B cell (primary cell): Measurements from ENCODE around the gene PORCN. TPM values are rescaled to one million over a fixed set of nuclear protein-coding genes. Genes with fewer than 3 reads are reported as not detected.

Source experiments
- ATAC-seq: fragments of 200-7000 bp; cut with Tn5 transposase; one replicate; pipeline ENCODE4 v1.10.0; 2021; ENCODE audit warnings: low read depth, mild to moderate bottlenecking, moderate number of reproducible peaks, moderate library complexity
- CTCF ChIA-PET: fragments of 350-600 bp; sonication (Branson Sonifier 250); formaldehyde crosslinking; loops from one replicate; lab custom pipeline; 2021; ENCODE audit warnings: antibody characterized with exemption, inconsistent platforms; lab: Charles Lee
- POLR2A ChIA-PET: fragments of 350-600 bp; sonication (Branson Sonifier 250); formaldehyde crosslinking; loops from one replicate; lab custom pipeline; 2021; ENCODE audit warnings: antibody characterized with exemption; lab: Charles Lee
- DNase-seq: peaks from one replicate; pipeline ENCODE4 v3.0.0; 2013
- H2AFZ ChIP-seq: 2 replicates; pipeline ENCODE4 v1.6.1; 2012; ENCODE audit warnings: mild to moderate bottlenecking, low read depth, low read length; ENCODE audit not compliant: insufficient read depth, poor library complexity, severe bottlenecking
- H3K27ac ChIP-seq, 2 donors: 1 replicate in 1 of 2; 2 replicates in 1 of 2; pipeline ENCODE4 v1.5.1; 2012 to 2013; ENCODE audit warnings: low read length in 2 of 2, mild to moderate bottlenecking in 2 of 2, moderate library complexity in 1 of 2
- H3K27me3 ChIP-seq, 4 experiments: fragments of 200-600 bp in 1 of 4; sonication (generic) in 1 of 4; replicated peaks in 1 of 4; 1 replicate in 2 of 4; 2 replicates in 2 of 4; pipeline versions ENCODE4 v1.6.1 to v1.7.0; 2013 to 2016; ENCODE audit warnings: low read length in 3 of 4, mild to moderate bottlenecking in 2 of 4, mixed read lengths in 1 of 4, moderate library complexity in 1 of 4; ENCODE audit not compliant: insufficient read depth in 4 of 4, control insufficient read depth in 3 of 4; ENCODE audit errors: control extremely low read depth in 1 of 4
- H3K36me3 ChIP-seq, 2 experiments: replicated peaks in 1 of 2; 1 replicate in 1 of 2; 2 replicates in 1 of 2; pipeline versions ENCODE4 v1.6.1 to v1.7.1; 2013; ENCODE audit warnings: low read length in 1 of 2; ENCODE audit not compliant: insufficient read depth in 2 of 2, control insufficient read depth in 1 of 2; ENCODE audit errors: control extremely low read depth in 1 of 2, extremely low read depth in 1 of 2
- H3K4me1 ChIP-seq, 2 donors: fragments of 200-600 bp in 1 of 2; sonication (generic) in 1 of 2; 1 replicate in 1 of 2; 2 replicates in 1 of 2; pipeline versions ENCODE4 v1.5.1 to v1.6.1; 2013 to 2017; ENCODE audit warnings: low read length in 2 of 2; ENCODE audit not compliant: control insufficient read depth in 2 of 2, insufficient read depth in 2 of 2
- H3K4me2 ChIP-seq: replicated peaks from 2 replicates; pipeline ENCODE3; 2012; ENCODE audit warnings: mild to moderate bottlenecking, low read depth, low read length; ENCODE audit not compliant: poor library complexity, severe bottlenecking
- H3K4me3 ChIP-seq, 5 experiments: fragments of 200-600 bp in 1 of 5; sonication (generic) in 1 of 5; 1 replicate in 3 of 5; 2 replicates in 2 of 5; pipeline versions ENCODE4 v1.5.1 to v1.7.0; 2011 to 2016; ENCODE audit warnings: low read length in 4 of 5, mild to moderate bottlenecking in 4 of 5, low read depth in 2 of 5, control low read depth in 1 of 5, moderate library complexity in 1 of 5; ENCODE audit not compliant: insufficient read depth in 1 of 5; ENCODE audit errors: control extremely low read depth in 1 of 5, extremely low read depth in 1 of 5
- H3K79me2 ChIP-seq: fragments of 200-600 bp; sonication (generic); one replicate; pipeline ENCODE4 v1.6.0; 2016; ENCODE audit warnings: low read length; ENCODE audit not compliant: control insufficient read depth, insufficient read depth
- H3K9ac ChIP-seq: fragments of 200-600 bp; sonication (generic); 2 replicates; pipeline ENCODE4 v1.6.1; 2017; ENCODE audit warnings: mild to moderate bottlenecking, low read length, moderate library complexity
- H3K9me3 ChIP-seq, 3 donors: one replicate each; pipeline versions ENCODE4 v1.6.1 to v1.7.1; 2013; ENCODE audit warnings: low read length in 2 of 3; ENCODE audit not compliant: control insufficient read depth in 2 of 3, insufficient read depth in 1 of 3; ENCODE audit errors: control extremely low read depth in 1 of 3
- H4K20me1 ChIP-seq: 2 replicates; pipeline ENCODE4 v1.6.0; 2012; ENCODE audit warnings: mild to moderate bottlenecking, low read length; ENCODE audit not compliant: insufficient read depth, control insufficient read depth, poor library complexity, severe bottlenecking
- H3K27ac Mint-ChIP-seq: one replicate; pipeline ENCODE4 v1.8.0; 2021; ENCODE audit warnings: mixed read lengths
- H3K27me3 Mint-ChIP-seq: one replicate; pipeline ENCODE4 v1.8.0; 2021; ENCODE audit warnings: mixed read lengths
- H3K4me1 Mint-ChIP-seq: one replicate; pipeline ENCODE4 v1.8.0; 2021; ENCODE audit warnings: mixed read lengths
- H3K4me3 Mint-ChIP-seq: one replicate; pipeline ENCODE4 v1.8.0; 2021; ENCODE audit warnings: mixed read lengths
- H3K9me3 Mint-ChIP-seq: one replicate; pipeline ENCODE4 v1.8.0; 2022; ENCODE audit warnings: mixed read lengths; ENCODE audit not compliant: insufficient read depth
- EZH2 ChIP-seq: IDR thresholded peaks from 2 replicates; pipeline ENCODE4 v1.6.1; 2012; ENCODE audit warnings: borderline replicate concordance, low read depth, mild to moderate bottlenecking, moderate library complexity, low read length; ENCODE audit not compliant: insufficient read depth, poor library complexity, severe bottlenecking
- WGBS: methylation state at CpG from one replicate; pipeline ENCODE4 v1.1.5; 2013; ENCODE audit warnings: missing lambda C conversion rate; ENCODE audit not compliant: insufficient coverage; 5-methylcytosine and 5-hydroxymethylcytosine counted together
- intact Hi-C: fragments of 100-400 bp; cut with micrococcal nuclease; formaldehyde crosslinking; loops from one replicate; pipeline ENCODE4 v1.10.0; 2022
- polyA plus RNA-seq: library from polyadenylated mRNA; depleted of rRNA; stranded (reverse); fragments of >200 nt; gene quantifications from 2 replicates; pipeline ENCODE4 v1.2.3, GENCODE V29; 2012
- total RNA-seq, 2 donors: library from RNA; stranded (reverse); fragments of 120-200 nt in 1 of 2; gene quantifications; 1 replicate in 1 of 2; 2 replicates in 1 of 2; pipeline versions ENCODE4 v1.2.3 to v1.2.4, GENCODE V29; 2013 to 2022
- TF ChIP-seq, protein P1 (sequence below): fragments of 200-600 bp; IDR thresholded peaks from one replicate; pipeline ENCODE4 v1.8.0; 2022; ENCODE audit warnings: antibody characterized with exemption, mild to moderate bottlenecking

PORCN gene
- total and polyA plus RNA-seq, 2 donors (not counting 1 experiment from before 2014, with no cell fraction given) = 12.8 to 18.5 TPM

DNA sequence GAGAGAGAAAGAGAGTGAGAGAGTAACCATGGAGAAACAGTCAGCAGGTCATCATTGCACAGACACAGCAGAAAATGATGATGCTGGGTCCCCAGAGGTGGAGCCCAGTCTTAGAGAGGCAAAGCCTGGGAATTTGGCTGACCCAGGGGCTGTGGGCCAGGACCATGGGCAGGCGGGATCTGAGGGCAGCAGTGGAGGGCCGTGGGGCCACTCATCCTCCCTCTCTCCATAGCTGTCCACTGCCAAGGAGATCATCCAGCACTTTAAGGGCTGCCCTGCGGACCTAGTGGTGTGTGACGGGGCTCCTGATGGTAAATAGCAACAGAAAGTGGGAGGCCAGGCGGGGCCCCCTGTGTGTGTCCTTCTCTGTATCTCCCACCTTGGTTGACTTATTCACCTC is 30.0 kb upstream of the PORCN start:
- Mint-ChIP-seq H3K27me3 (no peaks in the 10 kb centered on the region), H3K4me1 (peaks cover 26% of the 10 kb centered on the region), H3K9me3 (no peaks in the 10 kb centered on the region), H3K4me3 (no peak overlapping the region), H3K27ac (no peak overlapping the region)
- intact Hi-C loops = loop anchor here (5.0 kb wide), 3 partner anchors 43 to 323 kb away; partner anchors contain the start of genes EBP and HDAC6
- Histone ChIP-seq H3K9me3 (no peaks in the 10 kb centered on the region), H4K20me1 (no peaks in the 10 kb centered on the region), H3K4me1 (peaks cover 4 to 19% of the 10 kb centered on the region in 2 donors), H3K79me2 (peaks cover 9% of the 10 kb centered on the region), H3K9ac (no peak overlapping the region), H2AFZ (no peak overlapping the region), H3K4me3 (no peak overlapping the region), H3K36me3 (peaks cover 0 to 19% of the 10 kb centered on the region in 2 experiments), H3K27me3 (no peaks in the 10 kb centered on the region), H3K4me2 (no peak overlapping the region), H3K27ac (no peak overlapping the region)
- no peak for ATAC-seq
- TF ChIP-seq, protein P1, sequence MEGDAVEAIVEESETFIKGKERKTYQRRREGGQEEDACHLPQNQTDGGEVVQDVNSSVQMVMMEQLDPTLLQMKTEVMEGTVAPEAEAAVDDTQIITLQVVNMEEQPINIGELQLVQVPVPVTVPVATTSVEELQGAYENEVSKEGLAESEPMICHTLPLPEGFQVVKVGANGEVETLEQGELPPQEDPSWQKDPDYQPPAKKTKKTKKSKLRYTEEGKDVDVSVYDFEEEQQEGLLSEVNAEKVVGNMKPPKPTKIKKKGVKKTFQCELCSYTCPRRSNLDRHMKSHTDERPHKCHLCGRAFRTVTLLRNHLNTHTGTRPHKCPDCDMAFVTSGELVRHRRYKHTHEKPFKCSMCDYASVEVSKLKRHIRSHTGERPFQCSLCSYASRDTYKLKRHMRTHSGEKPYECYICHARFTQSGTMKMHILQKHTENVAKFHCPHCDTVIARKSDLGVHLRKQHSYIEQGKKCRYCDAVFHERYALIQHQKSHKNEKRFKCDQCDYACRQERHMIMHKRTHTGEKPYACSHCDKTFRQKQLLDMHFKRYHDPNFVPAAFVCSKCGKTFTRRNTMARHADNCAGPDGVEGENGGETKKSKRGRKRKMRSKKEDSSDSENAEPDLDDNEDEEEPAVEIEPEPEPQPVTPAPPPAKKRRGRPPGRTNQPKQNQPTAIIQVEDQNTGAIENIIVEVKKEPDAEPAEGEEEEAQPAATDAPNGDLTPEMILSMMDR = no peak
- TF ChIP-seq EZH2 = no peak
- CTCF ChIA-PET = no interaction called here
- 100% methylated on average over 1 of the region's 5 CpGs for WGBS
- POLR2A ChIA-PET = no interaction called here
- no peak for DNase-seq

DNA sequence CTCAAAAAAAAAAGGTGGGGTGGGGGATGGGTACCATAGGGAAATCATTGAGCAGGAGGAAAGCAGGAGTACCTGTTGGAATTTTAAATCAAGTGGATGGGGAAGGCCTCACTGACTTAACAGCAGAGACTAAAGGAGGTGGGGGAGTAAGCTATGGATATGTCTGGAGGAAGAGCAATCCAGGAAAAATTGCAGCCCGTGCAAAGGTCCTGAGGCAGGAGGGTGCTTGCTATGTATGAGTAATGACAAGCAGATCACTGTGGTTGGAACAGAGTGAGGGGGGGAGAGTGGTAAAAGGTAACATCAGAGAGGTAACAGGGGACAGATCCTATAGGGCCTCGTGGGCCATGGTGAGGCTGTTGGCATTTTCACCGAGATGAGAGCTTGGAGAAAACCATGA is 28.6 kb upstream of the PORCN start:
- Histone ChIP-seq H3K27ac (no peak overlapping the region), H4K20me1 (no peaks in the 10 kb centered on the region), H3K9ac (no peak overlapping the region), H3K36me3 (peaks cover 0 to 19% of the 10 kb centered on the region in 2 experiments), H3K4me1 (peaks cover 4 to 14% of the 10 kb centered on the region in 2 donors), H3K79me2 (peaks cover 9% of the 10 kb centered on the region), H2AFZ (no peak overlapping the region), H3K4me3 (no peak overlapping the region), H3K27me3 (no peaks in the 10 kb centered on the region), H3K4me2 (no peak overlapping the region), H3K9me3 (no peaks in the 10 kb centered on the region)
- ChIA-PET CTCF (no interaction called here), POLR2A (no interaction called here)
- TF ChIP-seq EZH2 = no peak
- intact Hi-C loops = no loop called here
- H3K9me3 Mint-ChIP-seq = no peaks in the 10 kb centered on the region
- H3K27me3 Mint-ChIP-seq = no peaks in the 10 kb centered on the region
- no peak overlapping the region for H3K4me3 Mint-ChIP-seq
- peaks cover 24% of the 10 kb centered on the region for H3K4me1 Mint-ChIP-seq
- DNase-seq = no peak
- no peak for ATAC-seq
- 100% methylated on average over 2 of the region's 3 CpGs for whole genome bisulfite sequencing
- no peak overlapping the region for H3K27ac Mint-ChIP-seq
